ENCODE results near the gene PSMA5. TPM values are rescaled to one million over a fixed set of nuclear protein-coding genes. Genes with fewer than 3 reads are reported as not detected.
A peak's percentile ranks its signal among the peaks of the same experiment; 100 is the strongest.
"Not testable (repeated sequence)": the region's sequence is repeated elsewhere in the genome, so short reads cannot be mapped to it uniquely, and the experiment has no call there.

PSMA5 gene
- total RNA-seq, result 100 to 1,000 TPM; 117 to 122 TPM
- polyA plus RNA-seq (2013, experiment 1 of 2), result 64.3 TPM
- polyA plus RNA-seq (2013, experiment 2 of 2), result 64.0 TPM
- long read RNA-seq, experiment 1, transcript PSMA5-201 (9 exons, 3,729 nt), result major isoform, 74 of 125 reads
- long read RNA-seq, experiment 1, partial matches to known transcripts, result 16 of 125 reads
- long read RNA-seq, experiment 1, other reads (novel, unspliced or antisense), result 35 of 125 reads
- long read RNA-seq, experiment 2, transcript PSMA5-201 (9 exons, 3,729 nt), result major isoform, 120 of 144 reads
- long read RNA-seq, experiment 2, partial matches to known transcripts, result 7 of 144 reads
- long read RNA-seq, experiment 2, other reads (novel, unspliced or antisense), result 17 of 144 reads
- long read RNA-seq, experiment 3, transcript PSMA5-201 (9 exons, 3,729 nt), result major isoform, 177 of 200 reads
- long read RNA-seq, experiment 3, partial matches to known transcripts, result 7 of 200 reads
- long read RNA-seq, experiment 3, other reads (novel, unspliced or antisense), result 15 of 200 reads
- long read RNA-seq, experiment 4, transcript PSMA5-201 (9 exons, 3,729 nt), result major isoform, 676 of 802 reads
- long read RNA-seq, experiment 4, partial matches to known transcripts, result 30 of 802 reads
- long read RNA-seq, experiment 4, other reads (novel, unspliced or antisense), result 96 of 802 reads

DNA sequence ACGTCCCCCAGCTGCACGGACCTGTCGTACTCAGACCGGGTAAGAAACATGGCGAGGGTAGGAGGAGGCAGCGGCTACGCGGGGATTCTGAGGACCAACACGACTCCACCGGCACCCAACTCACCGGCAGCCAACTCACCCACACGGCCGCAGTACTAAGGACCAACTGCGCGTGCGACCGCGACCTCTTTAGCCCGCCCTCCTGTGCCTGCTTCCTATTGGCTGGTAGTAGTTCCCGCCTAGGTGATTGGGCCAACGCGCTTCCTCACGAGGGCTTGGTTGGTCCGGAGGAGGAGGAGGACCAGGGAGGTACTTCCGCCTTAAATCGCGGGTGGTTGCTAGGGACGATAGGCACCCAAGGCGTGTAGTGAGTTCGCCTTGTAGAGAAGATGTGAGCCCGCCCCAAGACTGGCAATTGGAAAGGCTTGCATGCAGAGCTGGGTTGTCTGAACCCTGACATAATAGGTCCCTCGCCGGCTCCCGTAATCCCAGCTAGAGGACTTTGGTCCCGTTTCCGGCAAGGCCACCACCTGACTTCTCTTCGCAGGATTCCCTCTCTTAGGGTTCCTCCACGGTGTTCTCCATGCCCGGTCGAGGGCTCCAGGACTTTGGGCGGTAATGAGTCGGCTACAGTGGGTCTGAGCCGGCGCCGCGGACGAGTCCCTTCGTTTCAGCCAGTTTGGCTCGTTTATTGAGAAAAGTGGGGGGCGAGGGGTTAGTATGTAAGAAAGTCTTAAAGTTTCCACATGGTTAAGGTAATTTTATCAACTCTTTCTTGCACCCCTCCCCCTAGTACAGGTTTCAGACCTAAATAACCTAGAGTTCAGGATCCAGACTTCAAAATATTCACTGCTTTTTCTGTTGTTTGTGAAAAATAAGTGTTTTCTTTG lies at the start of gene PSMA5:
Gene PSMA5 (minus strand): TSS at position 168 of the 890 bp plus-strand sequence. CDS start 118 bp downstream, at position 50.
- peak; percentile 98 for DNase-seq
- peak within 1 kb of the TSS; percentile 42 for H3K27ac ChIP-seq (ENCODE audit: low read depth, low read length)
- Mint-ChIP-seq H3K9me3 (no peaks in the 10 kb centered on the region), H3K4me1 (peaks cover 14% of the 10 kb centered on the region), H3K27me3 (ENCODE audit: insufficient read depth) (no peaks in the 10 kb centered on the region), H3K36me3 (ENCODE audit: low read depth) (no peaks in the 10 kb centered on the region), H3K27ac (peak within 1 kb of the TSS; percentile 95), H3K4me3 (peak within 1 kb of the TSS; percentile 87)
- 0% methylated on average over 7 to 49 of the region's 50 CpGs for WGBS, 2 experiments (ENCODE audit: insufficient coverage in 1 of 2, insufficient read length in 1 of 2)
- H3K27me3 ChIP-seq (ENCODE audit: control insufficient read depth, insufficient read depth, low read length, poor library complexity, severe bottlenecking), result no peaks in the 10 kb centered on the region
- no peaks in the 10 kb centered on the region for H3K9me3 ChIP-seq (ENCODE audit: control insufficient read depth, low read length)
- no peaks in the 10 kb centered on the region for H3K4me1 ChIP-seq (ENCODE audit: control insufficient read depth, insufficient read depth, low read length)
- H3K4me3 ChIP-seq (ENCODE audit: low read length), result peak within 1 kb of the TSS; percentile 90
- H3K36me3 ChIP-seq (ENCODE audit: control insufficient read depth, insufficient read depth, low read length), result peaks cover 6% of the 10 kb centered on the region
- TF ChIP-seq CTCF (conservative IDR thresholded peaks at IDR 0.05), result no peak
- peak within 1 kb of the TSS; percentile 72 for H3K9ac ChIP-seq (ENCODE audit: extremely low read depth, low read length, poor library complexity, severe bottlenecking)

DNA sequence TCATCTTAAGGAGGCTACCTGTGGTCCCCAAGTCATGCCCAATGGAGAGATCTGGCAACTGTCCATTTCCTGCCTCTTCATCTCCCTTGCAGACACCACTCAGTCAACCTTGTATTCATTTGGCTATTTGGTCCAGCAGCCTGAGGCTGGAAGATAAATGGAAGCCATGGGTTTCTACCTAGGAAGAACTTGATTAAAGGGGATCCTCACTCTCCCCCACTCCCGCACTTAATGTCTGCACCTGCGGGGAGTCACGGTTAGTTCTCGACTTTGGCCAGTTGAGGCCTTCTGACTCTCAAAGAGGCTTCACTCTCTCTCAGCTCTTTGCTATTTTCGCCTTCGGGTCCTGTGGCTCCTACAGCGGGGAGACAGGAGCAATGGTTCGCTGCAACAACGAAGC lies 49.0 kb upstream of the PSMA5 start:
- Histone ChIP-seq H3K27me3 (ENCODE audit: control insufficient read depth, insufficient read depth, low read length, poor library complexity, severe bottlenecking) (peaks cover 12% of the 10 kb centered on the region), H3K4me3 (ENCODE audit: low read length) (no peak overlapping the region), H3K27ac (ENCODE audit: low read depth, low read length) (no peak overlapping the region), H3K9me3 (ENCODE audit: control insufficient read depth, low read length) (no peaks in the 10 kb centered on the region), H3K9ac (ENCODE audit: extremely low read depth, low read length, poor library complexity, severe bottlenecking) (no peak overlapping the region), H3K4me1 (ENCODE audit: control insufficient read depth, insufficient read depth, low read length) (no peaks in the 10 kb centered on the region), H3K36me3 (ENCODE audit: control insufficient read depth, insufficient read depth, low read length) (no peaks in the 10 kb centered on the region)
- no peaks in the 10 kb centered on the region for H3K36me3 Mint-ChIP-seq (ENCODE audit: low read depth)
- WGBS, 2 experiments (ENCODE audit: insufficient coverage in 1 of 2, insufficient read length in 1 of 2), result 79 to 84% methylated on average over 9 of the region's 9 CpGs
- TF ChIP-seq CTCF (conservative IDR thresholded peaks at IDR 0.05), result no peak
- H3K9me3 Mint-ChIP-seq, result no peaks in the 10 kb centered on the region
- H3K27me3 Mint-ChIP-seq (ENCODE audit: insufficient read depth), result peaks cover 15% of the 10 kb centered on the region
- H3K4me1 Mint-ChIP-seq, result no peaks in the 10 kb centered on the region
- no peak overlapping the region for H3K27ac Mint-ChIP-seq
- no peak for DNase-seq
- no peak overlapping the region for H3K4me3 Mint-ChIP-seq

DNA sequence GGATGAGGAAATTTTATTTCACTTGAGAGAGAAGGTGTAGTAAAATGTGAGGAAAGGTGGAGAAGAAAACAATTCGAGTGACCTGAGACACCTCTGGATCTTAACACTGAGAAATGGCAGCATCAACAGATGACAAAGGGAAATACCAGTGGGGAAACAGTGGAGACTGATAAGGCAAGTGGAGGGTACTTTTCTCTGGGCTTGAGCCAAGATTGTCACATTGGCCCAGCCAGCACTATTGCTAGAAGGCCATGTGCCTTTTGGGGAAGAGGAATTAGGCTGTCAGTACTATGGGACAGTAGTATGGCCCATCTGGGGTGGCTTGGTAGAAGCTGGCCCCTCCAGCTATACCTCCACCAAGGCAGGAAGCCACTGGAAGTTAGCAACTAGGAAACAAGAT lies 48.4 kb upstream of the PSMA5 start:
- Mint-ChIP-seq H3K27me3 (ENCODE audit: insufficient read depth) (peaks cover 20% of the 10 kb centered on the region), H3K9me3 (no peaks in the 10 kb centered on the region), H3K4me3 (no peak overlapping the region), H3K36me3 (ENCODE audit: low read depth) (no peaks in the 10 kb centered on the region), H3K4me1 (no peaks in the 10 kb centered on the region), H3K27ac (no peak overlapping the region)
- WGBS, 2 experiments (ENCODE audit: insufficient coverage in 1 of 2, insufficient read length in 1 of 2), result 80 to 83% methylated on average over 1 of the region's 1 CpG
- H3K36me3 ChIP-seq (ENCODE audit: control insufficient read depth, insufficient read depth, low read length), result no peaks in the 10 kb centered on the region
- no peak for TF ChIP-seq CTCF (conservative IDR thresholded peaks at IDR 0.05)
- H3K27me3 ChIP-seq (ENCODE audit: control insufficient read depth, insufficient read depth, low read length, poor library complexity, severe bottlenecking), result peaks cover 17% of the 10 kb centered on the region
- H3K4me3 ChIP-seq (ENCODE audit: low read length), result no peak overlapping the region
- no peak overlapping the region for H3K27ac ChIP-seq (ENCODE audit: low read depth, low read length)
- H3K4me1 ChIP-seq (ENCODE audit: control insufficient read depth, insufficient read depth, low read length), result no peaks in the 10 kb centered on the region
- no peak for DNase-seq
- H3K9ac ChIP-seq (ENCODE audit: extremely low read depth, low read length, poor library complexity, severe bottlenecking), result no peak overlapping the region
- no peaks in the 10 kb centered on the region for H3K9me3 ChIP-seq (ENCODE audit: control insufficient read depth, low read length)

DNA sequence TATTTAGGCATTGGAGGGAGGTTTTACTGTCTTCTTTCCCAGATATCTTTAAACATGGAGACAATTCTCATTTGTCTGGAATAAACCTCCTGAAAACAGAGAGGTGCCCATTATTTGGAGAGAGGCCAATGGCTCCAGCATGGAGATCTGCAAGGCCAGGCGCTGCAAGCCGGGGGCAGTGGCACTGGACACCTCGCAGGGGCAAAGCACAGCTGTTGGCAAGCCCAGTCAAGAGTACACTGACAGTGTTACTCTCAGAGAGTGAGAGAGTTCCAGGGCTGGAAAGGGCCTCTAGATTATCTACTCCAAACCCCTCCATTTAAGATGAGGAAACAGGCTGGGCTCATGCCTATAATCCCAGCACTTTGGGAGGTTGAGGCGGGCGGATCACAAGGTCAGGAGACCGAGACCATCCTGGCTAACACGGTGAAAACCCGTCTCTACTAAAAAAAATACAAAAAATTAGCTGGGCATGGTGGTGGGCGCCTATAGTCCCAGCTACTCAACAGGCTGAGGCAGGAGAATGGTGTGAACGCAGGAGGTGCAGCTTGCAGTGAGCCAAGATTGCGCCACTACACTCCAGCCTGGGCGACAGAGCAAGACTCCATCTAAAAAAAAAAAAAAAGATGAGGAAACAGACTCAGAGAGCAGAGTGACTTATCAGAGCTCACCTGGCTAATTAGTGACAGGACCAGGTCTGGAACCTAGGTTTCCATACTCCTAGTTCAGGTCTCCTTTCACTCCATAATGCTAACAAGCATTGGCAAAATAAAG lies 47.2 kb upstream of the PSMA5 start:
- not testable (repeated sequence) for H3K4me1 Mint-ChIP-seq, H3K4me3 Mint-ChIP-seq
- H3K27me3 Mint-ChIP-seq (ENCODE audit: insufficient read depth), result peaks cover 23% of the 10 kb centered on the region

More for the DNA sequence above, 47.2 kb upstream of the PSMA5 start:
- not testable (repeated sequence) for H3K27ac ChIP-seq (ENCODE audit: low read depth, low read length); H3K36me3 Mint-ChIP-seq (ENCODE audit: low read depth); H3K9ac ChIP-seq (ENCODE audit: extremely low read depth, low read length, poor library complexity, severe bottlenecking); H3K9me3 ChIP-seq (ENCODE audit: control insufficient read depth, low read length); DNase-seq; H3K4me3 ChIP-seq (ENCODE audit: low read length); H3K9me3 Mint-ChIP-seq; H3K27ac Mint-ChIP-seq; H3K36me3 ChIP-seq (ENCODE audit: control insufficient read depth, insufficient read depth, low read length); H3K4me1 ChIP-seq (ENCODE audit: control insufficient read depth, insufficient read depth, low read length)
- H3K27me3 ChIP-seq (ENCODE audit: control insufficient read depth, insufficient read depth, low read length, poor library complexity, severe bottlenecking), result peaks cover 26% of the 10 kb centered on the region
- 88 to 91% methylated on average over 12 of the region's 12 CpGs for WGBS, 2 experiments (ENCODE audit: insufficient coverage in 1 of 2, insufficient read length in 1 of 2)

Measured in endodermal cell (in vitro differentiated cells).